ENCODE results near the gene GATAD2A. TPM values are rescaled to one million over a fixed set of nuclear protein-coding genes. Genes with fewer than 3 reads are reported as not detected.

Gene GATAD2A
- total and polyA plus RNA-seq, 10 of the 15 experiments (the other 5 are each of a cell fraction or from before 2014, with no cell fraction given) = 2.6 to 173 (median 32.0) TPM

DNA sequence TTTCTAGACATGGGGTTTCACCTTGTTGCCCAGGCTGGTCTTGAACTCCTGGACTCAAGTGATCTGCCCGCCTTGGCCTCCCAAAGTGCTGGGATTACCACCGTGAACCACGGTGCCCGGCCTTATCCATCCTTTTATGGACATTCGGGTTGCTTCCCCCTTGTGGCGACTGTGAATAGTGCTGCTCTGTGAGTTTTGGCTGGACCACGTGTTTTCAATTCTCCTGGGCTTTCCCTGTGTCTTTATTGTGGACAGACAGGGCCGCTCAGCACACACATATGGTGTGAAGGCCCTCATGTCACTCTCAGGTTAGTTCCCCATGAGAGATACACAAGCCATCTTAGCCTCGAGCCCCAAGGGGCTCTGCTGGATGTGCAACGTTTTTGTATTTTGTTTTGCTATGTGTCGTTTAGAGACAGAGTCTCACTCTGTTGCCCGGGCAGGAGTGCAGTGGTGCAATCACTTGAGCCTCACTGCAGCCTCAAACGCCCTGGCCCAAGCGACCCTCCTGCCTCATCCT is 44.3 kb upstream of the GATAD2A start (continued):
- TF ChIP-seq, protein P1, sequence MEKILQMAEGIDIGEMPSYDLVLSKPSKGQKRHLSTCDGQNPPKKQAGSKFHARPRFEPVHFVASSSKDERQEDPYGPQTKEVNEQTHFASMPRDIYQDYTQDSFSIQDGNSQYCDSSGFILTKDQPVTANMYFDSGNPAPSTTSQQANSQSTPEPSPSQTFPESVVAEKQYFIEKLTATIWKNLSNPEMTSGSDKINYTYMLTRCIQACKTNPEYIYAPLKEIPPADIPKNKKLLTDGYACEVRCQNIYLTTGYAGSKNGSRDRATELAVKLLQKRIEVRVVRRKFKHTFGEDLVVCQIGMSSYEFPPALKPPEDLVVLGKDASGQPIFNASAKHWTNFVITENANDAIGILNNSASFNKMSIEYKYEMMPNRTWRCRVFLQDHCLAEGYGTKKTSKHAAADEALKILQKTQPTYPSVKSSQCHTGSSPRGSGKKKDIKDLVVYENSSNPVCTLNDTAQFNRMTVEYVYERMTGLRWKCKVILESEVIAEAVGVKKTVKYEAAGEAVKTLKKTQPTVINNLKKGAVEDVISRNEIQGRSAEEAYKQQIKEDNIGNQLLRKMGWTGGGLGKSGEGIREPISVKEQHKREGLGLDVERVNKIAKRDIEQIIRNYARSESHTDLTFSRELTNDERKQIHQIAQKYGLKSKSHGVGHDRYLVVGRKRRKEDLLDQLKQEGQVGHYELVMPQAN (conservative IDR thresholded peaks at IDR 0.05) = no peak
- TF ChIP-seq, protein P2, sequence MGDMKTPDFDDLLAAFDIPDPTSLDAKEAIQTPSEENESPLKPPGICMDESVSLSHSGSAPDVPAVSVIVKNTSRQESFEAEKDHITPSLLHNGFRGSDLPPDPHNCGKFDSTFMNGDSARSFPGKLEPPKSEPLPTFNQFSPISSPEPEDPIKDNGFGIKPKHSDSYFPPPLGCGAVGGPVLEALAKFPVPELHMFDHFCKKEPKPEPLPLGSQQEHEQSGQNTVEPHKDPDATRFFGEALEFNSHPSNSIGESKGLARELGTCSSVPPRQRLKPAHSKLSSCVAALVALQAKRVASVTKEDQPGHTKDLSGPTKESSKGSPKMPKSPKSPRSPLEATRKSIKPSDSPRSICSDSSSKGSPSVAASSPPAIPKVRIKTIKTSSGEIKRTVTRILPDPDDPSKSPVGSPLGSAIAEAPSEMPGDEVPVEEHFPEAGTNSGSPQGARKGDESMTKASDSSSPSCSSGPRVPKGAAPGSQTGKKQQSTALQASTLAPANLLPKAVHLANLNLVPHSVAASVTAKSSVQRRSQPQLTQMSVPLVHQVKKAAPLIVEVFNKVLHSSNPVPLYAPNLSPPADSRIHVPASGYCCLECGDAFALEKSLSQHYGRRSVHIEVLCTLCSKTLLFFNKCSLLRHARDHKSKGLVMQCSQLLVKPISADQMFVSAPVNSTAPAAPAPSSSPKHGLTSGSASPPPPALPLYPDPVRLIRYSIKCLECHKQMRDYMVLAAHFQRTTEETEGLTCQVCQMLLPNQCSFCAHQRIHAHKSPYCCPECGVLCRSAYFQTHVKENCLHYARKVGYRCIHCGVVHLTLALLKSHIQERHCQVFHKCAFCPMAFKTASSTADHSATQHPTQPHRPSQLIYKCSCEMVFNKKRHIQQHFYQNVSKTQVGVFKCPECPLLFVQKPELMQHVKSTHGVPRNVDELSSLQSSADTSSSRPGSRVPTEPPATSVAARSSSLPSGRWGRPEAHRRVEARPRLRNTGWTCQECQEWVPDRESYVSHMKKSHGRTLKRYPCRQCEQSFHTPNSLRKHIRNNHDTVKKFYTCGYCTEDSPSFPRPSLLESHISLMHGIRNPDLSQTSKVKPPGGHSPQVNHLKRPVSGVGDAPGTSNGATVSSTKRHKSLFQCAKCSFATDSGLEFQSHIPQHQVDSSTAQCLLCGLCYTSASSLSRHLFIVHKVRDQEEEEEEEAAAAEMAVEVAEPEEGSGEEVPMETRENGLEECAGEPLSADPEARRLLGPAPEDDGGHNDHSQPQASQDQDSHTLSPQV (IDR thresholded peaks at IDR 0.05) = no peak
- TF ChIP-seq TBL1XR1 (IDR thresholded peaks at IDR 0.05; ENCODE audit: low read depth, low read length) = no peak
- TF ChIP-seq SP1 (IDR thresholded peaks at IDR 0.05; ENCODE audit: low read depth, low read length) = no peak
- TF ChIP-seq STAT3 (IDR thresholded peaks at IDR 0.05; ENCODE audit: low read depth, low read length) = no peak
- peak; percentile 71; the same call in 1 of the 2 replicates for TF ChIP-seq NBN (IDR thresholded peaks at IDR 0.05)
- no peak for TF ChIP-seq ESRRA (IDR thresholded peaks at IDR 0.05; ENCODE audit: low read length)
- TF ChIP-seq TCF12 (IDR thresholded peaks at IDR 0.05; ENCODE audit: low read depth, low read length) = no peak
- TF ChIP-seq, protein P3, sequence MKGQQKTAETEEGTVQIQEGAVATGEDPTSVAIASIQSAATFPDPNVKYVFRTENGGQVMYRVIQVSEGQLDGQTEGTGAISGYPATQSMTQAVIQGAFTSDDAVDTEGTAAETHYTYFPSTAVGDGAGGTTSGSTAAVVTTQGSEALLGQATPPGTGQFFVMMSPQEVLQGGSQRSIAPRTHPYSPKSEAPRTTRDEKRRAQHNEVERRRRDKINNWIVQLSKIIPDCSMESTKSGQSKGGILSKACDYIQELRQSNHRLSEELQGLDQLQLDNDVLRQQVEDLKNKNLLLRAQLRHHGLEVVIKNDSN (IDR thresholded peaks at IDR 0.05; ENCODE audit: borderline replicate concordance, extremely low read length, insufficient read depth, low read depth, low read length) = peak; percentile 37
- TF ChIP-seq RFX5 (IDR thresholded peaks at IDR 0.05; ENCODE audit: low read depth, low read length) = no peak
- TF ChIP-seq TARDBP (IDR thresholded peaks at IDR 0.05; ENCODE audit: borderline replicate concordance) = no peak
- TF ChIP-seq ETV6 (conservative IDR thresholded peaks at IDR 0.05 in 1 of 2, IDR thresholded peaks at IDR 0.05 in 1 of 2; ENCODE audit: borderline replicate concordance in 1 of 2, low read depth in 1 of 2) = no peak
- no peak for TF ChIP-seq HDAC6 (IDR thresholded peaks at IDR 0.05; ENCODE audit: unreplicated experiment)
- TF ChIP-seq BMI1 (IDR thresholded peaks at IDR 0.05; ENCODE audit: borderline replicate concordance) = no peak
- TF ChIP-seq MTA3 (IDR thresholded peaks at IDR 0.05; ENCODE audit: borderline replicate concordance, low read length) = no peak
- peak; percentile 42 to 60; a peak in 3 of 4 replicates for TF ChIP-seq BHLHE40 (IDR thresholded peaks at IDR 0.05; ENCODE audit: borderline replicate concordance in 1 of 2, low read depth in 2 of 2, low read length in 1 of 2)
- no peak for TF ChIP-seq CBX3 (IDR thresholded peaks at IDR 0.05; ENCODE audit: borderline replicate concordance, low read depth)
- TF ChIP-seq PAX5 (IDR thresholded peaks at IDR 0.05; ENCODE audit: borderline replicate concordance, low read depth, low read length) = 0 out of 2 replicates have a peak, but pooled peaks have one; percentile 30
- 0 out of 2 replicates have a peak, but pooled peaks have one; percentile 21 for TF ChIP-seq YY1 (IDR thresholded peaks at IDR 0.05; ENCODE audit: low read depth, low read length)
- TF ChIP-seq, protein P4, sequence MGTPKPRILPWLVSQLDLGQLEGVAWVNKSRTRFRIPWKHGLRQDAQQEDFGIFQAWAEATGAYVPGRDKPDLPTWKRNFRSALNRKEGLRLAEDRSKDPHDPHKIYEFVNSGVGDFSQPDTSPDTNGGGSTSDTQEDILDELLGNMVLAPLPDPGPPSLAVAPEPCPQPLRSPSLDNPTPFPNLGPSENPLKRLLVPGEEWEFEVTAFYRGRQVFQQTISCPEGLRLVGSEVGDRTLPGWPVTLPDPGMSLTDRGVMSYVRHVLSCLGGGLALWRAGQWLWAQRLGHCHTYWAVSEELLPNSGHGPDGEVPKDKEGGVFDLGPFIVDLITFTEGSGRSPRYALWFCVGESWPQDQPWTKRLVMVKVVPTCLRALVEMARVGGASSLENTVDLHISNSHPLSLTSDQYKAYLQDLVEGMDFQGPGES (IDR thresholded peaks at IDR 0.05) = no peak
- TF ChIP-seq DPF2 (IDR thresholded peaks at IDR 0.05) = no peak
- no peak for TF ChIP-seq MYB (IDR thresholded peaks at IDR 0.05; ENCODE audit: borderline replicate concordance, low read depth, low read length)
- TF ChIP-seq IKZF2 (IDR thresholded peaks at IDR 0.05) = peak; percentile 39 to 59; a peak in 2 of 4 replicates
- TF ChIP-seq EED (IDR thresholded peaks at IDR 0.05; ENCODE audit: low read depth) = no peak
- TF ChIP-seq IKZF1 (conservative IDR thresholded peaks at IDR 0.05) = peak; percentile 62

Data from GM12878 (cell line).